ENCODE measurements around the gene TOMM5.
A peak's percentile ranks its signal among the peaks of the same experiment; 100 is the strongest.
"Not testable (repeated sequence)": the region's sequence is repeated elsewhere in the genome, so short reads cannot be mapped to it uniquely, and the experiment has no call there.

Gene TOMM5

DNA sequence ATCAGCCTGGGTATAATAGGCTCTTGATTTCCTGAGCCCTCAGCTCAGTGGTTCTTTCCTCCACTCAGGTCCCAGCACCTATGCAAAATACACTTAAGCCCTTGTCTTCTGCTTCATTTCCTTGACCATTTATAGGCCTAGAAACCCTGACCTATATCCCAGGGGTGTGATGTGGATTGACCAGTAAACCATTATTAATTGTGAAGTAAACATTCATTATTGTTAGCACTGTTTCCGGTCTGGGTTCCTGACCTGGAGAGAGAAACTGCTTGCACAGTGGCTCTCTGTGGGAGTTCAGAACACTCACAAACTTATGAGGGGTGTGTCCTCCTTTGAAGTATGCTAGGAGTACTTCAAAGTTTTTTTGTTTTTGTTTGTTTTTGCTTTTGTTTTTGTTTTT is 19.6 kb upstream of the TOMM5 start:
- DNase-seq (ENCODE audit: low read depth in 2 of 3, low spot score in 2 of 3) = no peak

- no peak for DNase-seq (ENCODE audit: low read depth in 2 of 3, low spot score in 2 of 3)
Measured at GRCh38 chr9:37611014-37611413, 18.6 kb upstream of the TOMM5 start.

DNA sequence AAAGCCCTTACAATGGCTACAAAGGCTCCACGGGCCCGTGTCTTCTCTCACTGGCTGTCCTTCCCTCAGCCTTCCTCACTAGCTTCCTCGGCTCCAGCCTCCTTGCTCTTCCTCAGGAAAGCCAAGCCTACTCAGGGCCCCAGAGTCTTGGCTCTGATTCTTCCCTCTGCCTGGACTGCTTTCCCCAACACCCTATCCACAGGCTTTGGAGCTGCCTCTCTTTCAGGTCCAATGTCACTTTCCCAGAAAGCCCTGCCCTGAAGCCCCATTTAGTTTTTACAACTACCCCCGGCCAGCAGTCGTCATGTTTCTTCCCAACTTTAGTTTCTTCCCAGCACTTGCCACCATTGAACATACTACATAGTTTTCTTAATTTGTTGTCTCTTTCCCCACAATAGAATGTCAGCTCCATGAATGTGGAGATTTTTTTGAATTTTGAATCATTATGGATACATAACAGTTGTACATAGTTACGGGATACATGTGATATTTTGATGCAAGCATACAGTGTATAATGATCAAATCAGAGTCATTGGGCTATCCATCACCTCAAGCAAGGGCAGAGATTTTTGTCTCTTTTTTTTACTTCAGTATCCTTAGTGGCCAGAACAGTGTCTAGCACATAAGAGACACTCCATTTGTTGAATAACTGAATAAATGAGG is 17.5 kb upstream of the TOMM5 start:
- no peak for DNase-seq (ENCODE audit: low read depth in 2 of 3, low spot score in 2 of 3)

DNA sequence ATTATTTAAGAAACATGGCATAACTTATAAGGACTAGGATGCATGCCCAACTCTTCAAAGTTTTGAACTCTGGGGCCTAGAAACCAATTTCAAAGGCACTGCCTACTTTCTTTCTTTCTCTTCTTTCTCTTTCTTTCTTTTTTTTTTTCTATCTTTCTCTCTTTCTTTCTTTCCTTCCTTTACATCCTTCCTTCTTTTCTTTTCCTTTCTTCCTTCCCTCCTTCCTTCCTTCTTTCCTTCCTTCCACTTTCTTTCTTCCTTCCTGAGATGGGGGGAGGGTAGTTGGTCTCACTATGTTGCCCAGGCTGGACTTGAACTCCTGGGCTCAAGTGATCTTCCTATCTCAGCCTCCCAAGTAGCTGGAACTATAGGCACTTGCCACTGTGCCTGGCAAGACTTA is 15.9 kb upstream of the TOMM5 start:
- no peak for DNase-seq (ENCODE audit: low read depth in 2 of 3, low spot score in 2 of 3)

GRCh38 chr9:37604296-37604695 is 11.9 kb upstream of the TOMM5 start:
- DNase-seq (ENCODE audit: low read depth in 2 of 3, low spot score in 2 of 3) = no peak

DNA sequence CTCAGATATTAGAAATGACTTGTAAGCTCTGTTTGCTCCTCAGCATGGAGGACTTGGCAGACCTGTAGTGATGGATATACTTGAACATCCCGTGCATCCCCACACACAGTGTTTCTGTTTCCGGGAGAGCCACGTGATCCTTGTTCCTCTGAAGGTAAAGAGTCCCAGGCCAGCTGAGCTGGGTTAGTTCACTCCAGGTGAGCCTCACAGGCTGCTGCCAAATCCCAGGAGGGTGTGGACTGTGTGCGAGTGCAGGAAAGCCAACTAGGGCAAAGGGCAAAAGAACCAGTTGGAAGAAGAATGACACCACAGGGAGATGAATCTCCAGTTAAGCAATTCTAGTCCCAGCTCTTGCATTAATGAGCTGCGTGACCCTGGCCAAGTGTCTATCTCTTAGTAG is 10.4 kb upstream of the TOMM5 start:
- DNase-seq (ENCODE audit: low read depth in 2 of 3, low spot score in 2 of 3) = no peak

DNA sequence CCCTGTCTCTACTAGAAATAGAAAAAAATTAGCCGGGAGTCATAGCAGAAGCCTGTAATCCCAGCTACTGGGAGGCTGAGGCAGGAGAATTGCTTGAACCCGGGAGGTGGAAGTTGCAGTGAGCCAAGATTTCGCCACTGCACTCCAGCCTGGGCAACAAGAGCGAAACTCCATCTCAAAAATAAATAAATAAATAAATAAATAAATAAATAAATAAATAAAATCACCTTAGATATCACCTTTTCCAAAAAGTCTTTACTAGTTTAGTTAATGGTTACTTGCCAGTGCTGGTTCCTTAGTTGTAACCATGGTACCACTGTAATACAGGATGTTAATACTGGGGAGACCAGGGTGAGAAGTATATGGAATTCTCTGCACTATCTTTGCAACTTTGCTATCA is 9.7 kb upstream of the TOMM5 start:
- DNase-seq (ENCODE audit: low read depth in 2 of 3, low spot score in 2 of 3) = not testable (repeated sequence)

GRCh38 chr9:37596504-37596903 is 4.1 kb upstream of the TOMM5 start:
- DNase-seq (ENCODE audit: low read depth in 2 of 3, low spot score in 2 of 3) = no peak

GRCh38 chr9:37593883-37594448 is 1.6 kb upstream of the TOMM5 start:
- DNase-seq (ENCODE audit: low read depth in 2 of 3, low spot score in 2 of 3) = no peak

GRCh38 chr9:37587521-37587920 is 4.9 kb downstream of the TOMM5 start:
- DNase-seq (ENCODE audit: low read depth in 2 of 3, low spot score in 2 of 3) = no peak

DNA sequence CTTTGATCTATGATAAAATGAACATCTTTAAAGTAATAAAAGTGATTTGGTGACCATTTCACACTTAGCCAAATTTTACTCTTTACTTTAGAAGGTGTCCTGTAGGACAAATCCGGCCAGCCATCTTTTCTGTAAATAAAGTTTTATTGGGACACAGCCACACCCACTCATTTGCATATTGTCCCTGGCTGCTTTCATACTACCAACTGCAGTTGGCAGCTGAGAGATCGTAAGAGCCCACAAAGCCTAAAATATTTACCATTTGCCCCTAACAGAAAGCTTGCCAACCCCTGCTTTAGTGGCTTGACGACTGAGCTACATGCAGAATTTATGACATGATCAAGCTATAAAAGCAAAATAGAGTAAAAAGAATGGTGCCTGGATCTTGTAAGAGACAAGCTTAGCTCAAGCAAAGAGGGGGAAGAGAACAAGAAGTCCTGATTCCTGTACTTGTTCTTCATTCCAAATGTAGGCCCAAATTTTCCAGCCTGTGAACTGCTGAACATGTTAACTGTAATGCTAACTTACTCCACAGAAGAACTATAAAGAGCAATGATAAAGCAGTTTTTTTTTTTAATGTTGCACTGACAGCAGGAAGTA is 8.8 kb downstream of the TOMM5 start:
- no peak for DNase-seq (ENCODE audit: low read depth in 2 of 3, low spot score in 2 of 3)

GRCh38 chr9:37582548-37583157 is 9.7 kb downstream of the TOMM5 start:
- no peak for DNase-seq (ENCODE audit: low read depth in 2 of 3, low spot score in 2 of 3)

DNA sequence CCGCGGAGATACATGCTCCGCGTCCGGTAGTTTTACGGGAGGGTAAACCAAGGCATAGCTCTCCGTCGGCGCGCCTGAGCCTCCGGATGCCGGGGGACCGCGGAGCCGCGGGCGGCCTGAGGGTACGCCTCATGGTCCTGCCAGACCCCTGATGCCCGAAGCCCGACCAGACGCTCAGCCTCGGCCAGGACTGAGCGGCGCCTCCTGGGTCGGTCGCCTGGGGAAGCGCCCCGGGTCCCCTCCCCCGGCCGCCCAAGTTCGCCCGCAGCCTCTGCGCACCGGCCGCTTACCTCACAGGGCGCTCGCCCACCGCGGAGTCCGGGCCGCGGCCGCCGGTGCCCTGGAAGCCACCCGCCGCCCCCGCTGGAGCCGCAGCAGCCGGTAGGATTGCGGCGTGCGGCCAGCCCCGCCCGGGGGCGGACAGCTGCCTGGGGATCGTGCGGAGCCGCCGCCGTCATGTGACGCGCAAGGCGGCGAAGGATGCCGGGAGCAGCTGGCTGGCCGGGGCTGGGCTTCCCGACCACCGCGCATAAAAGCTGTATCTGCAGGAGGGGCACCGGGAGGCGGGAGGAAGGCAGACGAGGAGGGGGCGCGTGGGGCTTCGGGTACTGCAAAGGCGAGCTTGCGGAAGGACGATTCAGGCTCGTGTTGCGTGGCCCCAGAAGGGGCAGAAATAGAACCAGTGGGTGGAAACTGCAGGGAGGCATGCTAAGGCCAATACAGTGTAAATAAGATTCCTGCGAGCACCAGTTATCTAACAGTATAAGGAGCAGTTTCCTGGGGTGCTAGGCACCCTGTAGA is 16.3 kb downstream of the TOMM5 start, which contains the start of gene FBXO10:
FBXO10 (minus strand) TSS at position 460 of the 801 bp plus-strand sequence. CDS start 34,612 bp downstream, outside the sequence.
- peak in 1 of 3 experiments; percentile 18 for DNase-seq (ENCODE audit: low read depth in 2 of 3, low spot score in 2 of 3)

- no peak for DNase-seq (ENCODE audit: low read depth in 2 of 3, low spot score in 2 of 3)
Measured at GRCh38 chr9:37575511-37575914, 16.9 kb downstream of the TOMM5 start.

GRCh38 chr9:37575001-37575400 is 17.4 kb downstream of the TOMM5 start:
- no peak for DNase-seq (ENCODE audit: low read depth in 2 of 3, low spot score in 2 of 3)

- no peak for DNase-seq (ENCODE audit: low read depth in 2 of 3, low spot score in 2 of 3)
Measured at GRCh38 chr9:37574241-37574721, 18.1 kb downstream of the TOMM5 start.

DNA sequence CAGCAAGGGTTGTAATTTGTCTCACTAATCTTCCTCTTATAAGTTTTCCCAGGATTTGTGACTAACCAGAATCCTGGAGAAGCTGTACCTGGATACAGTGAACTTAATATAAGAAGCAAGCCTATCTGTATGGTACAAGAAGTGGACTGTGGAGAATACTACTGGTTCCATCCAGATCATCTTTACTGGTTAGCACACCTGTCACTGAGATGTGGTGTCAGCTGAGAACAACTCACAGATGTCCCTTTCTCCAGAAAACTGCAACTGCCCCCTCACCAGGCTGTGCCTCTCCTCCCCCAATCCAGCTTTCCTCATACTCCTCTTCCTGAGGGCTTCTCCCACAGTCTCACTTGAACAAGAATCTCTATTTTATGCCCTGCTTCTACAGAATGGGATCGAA is 21.1 kb downstream of the TOMM5 start:
- no peak for DNase-seq (ENCODE audit: low read depth in 2 of 3, low spot score in 2 of 3)

GRCh38 chr9:37566716-37567115 is 25.7 kb downstream of the TOMM5 start:
- no peak for DNase-seq (ENCODE audit: low read depth in 2 of 3, low spot score in 2 of 3)

DNA sequence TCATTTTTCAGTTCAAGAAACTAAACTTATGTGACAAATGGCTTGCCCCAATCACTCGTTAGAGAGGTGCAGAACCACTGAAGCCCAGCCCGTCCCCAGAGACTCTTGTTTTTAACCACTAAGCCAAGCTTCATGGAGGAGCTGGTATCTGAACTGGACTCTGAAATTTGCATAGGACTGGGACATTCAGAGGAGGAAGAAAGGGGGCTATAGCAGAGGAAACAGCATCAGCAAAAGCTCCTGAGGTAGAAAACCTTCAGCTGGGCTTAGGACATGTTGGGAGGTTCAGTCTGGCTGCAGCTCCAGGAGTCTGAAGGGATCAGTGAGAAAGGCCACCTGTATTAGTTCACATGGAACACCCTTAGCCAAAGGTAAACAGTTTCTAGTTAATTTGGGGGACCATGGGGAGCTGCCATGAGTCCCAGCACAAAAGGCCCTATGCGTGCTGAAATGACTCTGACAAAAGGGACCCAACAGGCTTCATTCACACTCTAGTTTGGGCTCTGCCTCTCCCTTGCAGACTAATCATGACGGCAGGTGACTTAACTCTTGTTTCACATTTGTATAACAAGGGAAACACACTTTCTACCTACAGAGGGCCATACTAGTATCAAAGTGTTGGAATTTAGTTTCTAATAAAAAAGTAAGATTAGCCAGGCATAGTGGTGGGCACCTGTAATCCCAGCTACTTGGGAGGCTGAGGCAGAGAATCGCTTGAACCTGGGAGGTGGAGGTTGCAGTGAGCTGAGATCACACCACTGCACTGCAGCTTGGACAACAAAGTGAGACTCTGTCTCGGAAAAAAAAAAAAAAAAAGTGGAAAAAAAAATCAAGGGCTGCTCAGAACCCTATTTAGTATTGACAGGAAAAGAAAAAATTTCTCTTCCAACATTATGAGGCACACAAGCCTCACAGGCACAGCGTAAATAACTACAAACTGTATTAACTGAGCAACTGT is 26.5 kb downstream of the TOMM5 start:
- DNase-seq (ENCODE audit: low read depth in 2 of 3, low spot score in 2 of 3) = no peak

DNA sequence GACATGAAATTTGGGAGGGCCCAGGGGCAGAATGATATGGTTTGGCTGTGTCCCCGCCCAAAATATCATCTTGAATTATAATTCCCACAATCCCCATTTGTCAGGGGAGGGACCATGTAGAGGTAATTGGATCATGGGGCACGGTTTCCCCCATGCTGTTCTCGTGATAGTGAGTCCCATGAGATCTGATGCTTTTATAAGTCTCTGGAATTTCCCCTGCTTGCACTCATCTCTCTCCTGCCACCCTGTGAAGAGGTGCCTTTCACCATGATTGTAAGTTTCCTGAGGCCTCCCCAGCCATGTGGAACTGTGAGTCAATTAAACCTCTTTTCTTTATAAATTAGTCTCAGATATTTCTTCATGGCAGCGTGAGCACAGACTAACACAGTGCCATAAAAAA is 27.5 kb downstream of the TOMM5 start:
- DNase-seq (ENCODE audit: low read depth in 2 of 3, low spot score in 2 of 3) = no peak

Data from activated CD8-positive, alpha-beta memory T cell treated with anti-CD3 and anti-CD28 coated beads for 48 hours (primary cell).